ENCODE measurements around the gene PRDM15. TPM values are rescaled to one million over a fixed set of nuclear protein-coding genes. Genes with fewer than 3 reads are reported as not detected.

PRDM15 gene
- total RNA-seq, 1 experiment from 2014 or later: 9.8 TPM

DNA sequence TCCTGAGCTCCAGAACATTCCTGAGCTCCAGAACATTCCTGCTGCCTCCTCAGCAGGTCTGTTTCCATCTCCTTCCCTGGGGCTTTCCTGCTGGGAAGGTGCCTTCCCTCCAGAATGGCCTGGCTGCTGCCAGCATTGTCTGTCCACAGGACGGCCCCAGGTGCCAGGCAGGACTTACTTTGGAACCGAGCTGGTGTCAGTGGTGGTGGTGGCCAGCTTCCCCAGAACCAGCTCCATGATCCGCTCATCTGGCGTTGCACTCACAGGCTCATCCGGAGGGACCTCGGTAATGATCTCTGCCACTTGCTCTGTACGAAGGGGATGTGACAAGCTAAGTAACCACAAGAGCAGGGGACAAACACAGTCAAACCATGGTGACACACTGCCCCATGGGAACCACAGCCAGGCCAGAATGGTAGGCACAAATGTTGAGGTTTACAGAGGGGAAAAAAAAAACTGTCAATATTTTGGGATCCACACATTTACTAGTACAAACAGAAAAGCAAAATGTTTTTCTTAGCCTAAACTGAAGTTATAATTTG, 41.3 kb downstream of the PRDM15 start:
- TF ChIP-seq POLR2AphosphoS5 (IDR thresholded peaks at IDR 0.05; ENCODE audit: low read depth, low read length) (no peak), CEBPB (IDR thresholded peaks at IDR 0.05; ENCODE audit: low read depth) (no peak), CBX3 (IDR thresholded peaks at IDR 0.05; ENCODE audit: low read depth) (no peak), POLR2A (IDR thresholded peaks at IDR 0.05; ENCODE audit: borderline replicate concordance, extremely low read depth, insufficient read depth, insufficient read length) (no peak), SP1 (IDR thresholded peaks at IDR 0.05; ENCODE audit: low read depth) (no peak), SRF (IDR thresholded peaks at IDR 0.05; ENCODE audit: low read depth) (no peak), EGR1 (IDR thresholded peaks at IDR 0.05; ENCODE audit: low read depth) (no peak), JUND (IDR thresholded peaks at IDR 0.05) (no peak), FOSL1 (IDR thresholded peaks at IDR 0.05; ENCODE audit: low read depth) (no peak), EZH2phosphoT487 (IDR thresholded peaks at IDR 0.05; ENCODE audit: borderline replicate concordance) (no peak), RAD21 (IDR thresholded peaks at IDR 0.05; ENCODE audit: low read depth) (no peak), ELF1 (IDR thresholded peaks at IDR 0.05; ENCODE audit: borderline replicate concordance, low read depth) (no peak), EZH2 (IDR thresholded peaks at IDR 0.05) (no peak), ZNF274 (IDR thresholded peaks at IDR 0.05; ENCODE audit: low read depth, low read length) (no peak), YY1 (IDR thresholded peaks at IDR 0.05; ENCODE audit: extremely low read depth, insufficient replicate concordance, low read depth, low read length) (no peak)
- TF ChIP-seq, protein P1, sequence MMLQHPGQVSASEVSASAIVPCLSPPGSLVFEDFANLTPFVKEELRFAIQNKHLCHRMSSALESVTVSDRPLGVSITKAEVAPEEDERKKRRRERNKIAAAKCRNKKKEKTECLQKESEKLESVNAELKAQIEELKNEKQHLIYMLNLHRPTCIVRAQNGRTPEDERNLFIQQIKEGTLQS (IDR thresholded peaks at IDR 0.05): no peak
- TF ChIP-seq, protein P2, sequence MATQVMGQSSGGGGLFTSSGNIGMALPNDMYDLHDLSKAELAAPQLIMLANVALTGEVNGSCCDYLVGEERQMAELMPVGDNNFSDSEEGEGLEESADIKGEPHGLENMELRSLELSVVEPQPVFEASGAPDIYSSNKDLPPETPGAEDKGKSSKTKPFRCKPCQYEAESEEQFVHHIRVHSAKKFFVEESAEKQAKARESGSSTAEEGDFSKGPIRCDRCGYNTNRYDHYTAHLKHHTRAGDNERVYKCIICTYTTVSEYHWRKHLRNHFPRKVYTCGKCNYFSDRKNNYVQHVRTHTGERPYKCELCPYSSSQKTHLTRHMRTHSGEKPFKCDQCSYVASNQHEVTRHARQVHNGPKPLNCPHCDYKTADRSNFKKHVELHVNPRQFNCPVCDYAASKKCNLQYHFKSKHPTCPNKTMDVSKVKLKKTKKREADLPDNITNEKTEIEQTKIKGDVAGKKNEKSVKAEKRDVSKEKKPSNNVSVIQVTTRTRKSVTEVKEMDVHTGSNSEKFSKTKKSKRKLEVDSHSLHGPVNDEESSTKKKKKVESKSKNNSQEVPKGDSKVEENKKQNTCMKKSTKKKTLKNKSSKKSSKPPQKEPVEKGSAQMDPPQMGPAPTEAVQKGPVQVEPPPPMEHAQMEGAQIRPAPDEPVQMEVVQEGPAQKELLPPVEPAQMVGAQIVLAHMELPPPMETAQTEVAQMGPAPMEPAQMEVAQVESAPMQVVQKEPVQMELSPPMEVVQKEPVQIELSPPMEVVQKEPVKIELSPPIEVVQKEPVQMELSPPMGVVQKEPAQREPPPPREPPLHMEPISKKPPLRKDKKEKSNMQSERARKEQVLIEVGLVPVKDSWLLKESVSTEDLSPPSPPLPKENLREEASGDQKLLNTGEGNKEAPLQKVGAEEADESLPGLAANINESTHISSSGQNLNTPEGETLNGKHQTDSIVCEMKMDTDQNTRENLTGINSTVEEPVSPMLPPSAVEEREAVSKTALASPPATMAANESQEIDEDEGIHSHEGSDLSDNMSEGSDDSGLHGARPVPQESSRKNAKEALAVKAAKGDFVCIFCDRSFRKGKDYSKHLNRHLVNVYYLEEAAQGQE (IDR thresholded peaks at IDR 0.05; ENCODE audit: low read depth): no peak
- TF ChIP-seq, protein P3, sequence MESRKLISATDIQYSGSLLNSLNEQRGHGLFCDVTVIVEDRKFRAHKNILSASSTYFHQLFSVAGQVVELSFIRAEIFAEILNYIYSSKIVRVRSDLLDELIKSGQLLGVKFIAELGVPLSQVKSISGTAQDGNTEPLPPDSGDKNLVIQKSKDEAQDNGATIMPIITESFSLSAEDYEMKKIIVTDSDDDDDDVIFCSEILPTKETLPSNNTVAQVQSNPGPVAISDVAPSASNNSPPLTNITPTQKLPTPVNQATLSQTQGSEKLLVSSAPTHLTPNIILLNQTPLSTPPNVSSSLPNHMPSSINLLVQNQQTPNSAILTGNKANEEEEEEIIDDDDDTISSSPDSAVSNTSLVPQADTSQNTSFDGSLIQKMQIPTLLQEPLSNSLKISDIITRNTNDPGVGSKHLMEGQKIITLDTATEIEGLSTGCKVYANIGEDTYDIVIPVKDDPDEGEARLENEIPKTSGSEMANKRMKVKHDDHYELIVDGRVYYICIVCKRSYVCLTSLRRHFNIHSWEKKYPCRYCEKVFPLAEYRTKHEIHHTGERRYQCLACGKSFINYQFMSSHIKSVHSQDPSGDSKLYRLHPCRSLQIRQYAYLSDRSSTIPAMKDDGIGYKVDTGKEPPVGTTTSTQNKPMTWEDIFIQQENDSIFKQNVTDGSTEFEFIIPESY (IDR thresholded peaks at IDR 0.05; ENCODE audit: extremely low read depth, insufficient replicate concordance, low read length): no peak
- TF ChIP-seq, protein P4, sequence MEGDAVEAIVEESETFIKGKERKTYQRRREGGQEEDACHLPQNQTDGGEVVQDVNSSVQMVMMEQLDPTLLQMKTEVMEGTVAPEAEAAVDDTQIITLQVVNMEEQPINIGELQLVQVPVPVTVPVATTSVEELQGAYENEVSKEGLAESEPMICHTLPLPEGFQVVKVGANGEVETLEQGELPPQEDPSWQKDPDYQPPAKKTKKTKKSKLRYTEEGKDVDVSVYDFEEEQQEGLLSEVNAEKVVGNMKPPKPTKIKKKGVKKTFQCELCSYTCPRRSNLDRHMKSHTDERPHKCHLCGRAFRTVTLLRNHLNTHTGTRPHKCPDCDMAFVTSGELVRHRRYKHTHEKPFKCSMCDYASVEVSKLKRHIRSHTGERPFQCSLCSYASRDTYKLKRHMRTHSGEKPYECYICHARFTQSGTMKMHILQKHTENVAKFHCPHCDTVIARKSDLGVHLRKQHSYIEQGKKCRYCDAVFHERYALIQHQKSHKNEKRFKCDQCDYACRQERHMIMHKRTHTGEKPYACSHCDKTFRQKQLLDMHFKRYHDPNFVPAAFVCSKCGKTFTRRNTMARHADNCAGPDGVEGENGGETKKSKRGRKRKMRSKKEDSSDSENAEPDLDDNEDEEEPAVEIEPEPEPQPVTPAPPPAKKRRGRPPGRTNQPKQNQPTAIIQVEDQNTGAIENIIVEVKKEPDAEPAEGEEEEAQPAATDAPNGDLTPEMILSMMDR (IDR thresholded peaks at IDR 0.05 in 2 of 3, conservative IDR thresholded peaks at IDR 0.05 in 1 of 3; ENCODE audit: borderline replicate concordance in 1 of 3, insufficient read depth in 1 of 3, low read depth in 2 of 3, low read length in 2 of 3): no peak
- intact Hi-C loops (cut with micrococcal nuclease): no loop called here
- ChIA-PET POLR2A (no interaction called here), CTCF (interaction anchor here (0.6 kb wide), 1 partner anchor 472 kb away, joined by 3 read pairs; no protein-coding TSS in a partner anchor), RAD21 (ENCODE audit: low non-redundant PET in 1 of 2, low total read pairs in 2 of 2, uncharacterized antibody in 2 of 2, unreplicated experiment in 2 of 2) (no interaction called here)
- Histone ChIP-seq H3K4me3 (replicated peaks in 1 of 2; ENCODE audit: low read depth in 1 of 2, low read length in 2 of 2) (no peak overlapping the region), H2AFZ (ENCODE audit: low read depth, low read length, poor library complexity, severe bottlenecking) (no peak overlapping the region), H3K27ac (ENCODE audit: low read depth, low read length) (no peak overlapping the region), H3K4me1 (ENCODE audit: control insufficient read depth in 1 of 2, insufficient read depth in 2 of 2, low read length in 2 of 2) (no peaks in the 10 kb centered on the region), H4K20me1 (ENCODE audit: insufficient read depth) (no peaks in the 10 kb centered on the region), H3K9ac (ENCODE audit: low read length) (no peak overlapping the region), H3K79me2 (ENCODE audit: insufficient read depth, low read length) (no peaks in the 10 kb centered on the region), H3K9me3 (ENCODE audit: control insufficient read depth in 1 of 2, insufficient read depth in 1 of 2, low read depth in 1 of 2, low read length in 2 of 2) (peaks cover 5 to 12% of the 10 kb centered on the region in 2 experiments; a peak in 3 of 4 replicates), H3K4me2 (ENCODE audit: low read length) (no peak overlapping the region), H3K9me2 (ENCODE audit: insufficient read depth) (no peaks in the 10 kb centered on the region), H3K27me3 (ENCODE audit: insufficient read depth, low read length) (no peaks in the 10 kb centered on the region), H3K36me3 (ENCODE audit: control insufficient read depth in 1 of 2, insufficient read depth in 2 of 2, low read length in 2 of 2) (peaks cover 2 to 15% of the 10 kb centered on the region in 2 experiments; a peak in 2 of 4 replicates)
- no peak for ATAC-seq
- no TSS peak for BruUV-seq (replicated peaks)
- no peak for DNase-seq (ENCODE audit: low read depth, low spot score)
